NAMALWA (cell line): ENCODE results near the gene SGSH.

Experiments used
- DNase-seq: peaks from one replicate; pipeline ENCODE4 v3.0.0-alpha.2; 2015; ENCODE audit warnings: low spot score

SGSH gene

GRCh38 chr17:80227156-80227555 is 7.0 kb upstream of the SGSH start:
- DNase-seq = no peak

GRCh38 chr17:80225230-80225629 is 5.1 kb upstream of the SGSH start:
- DNase-seq = no peak

GRCh38 chr17:80224683-80225082 is 4.5 kb upstream of the SGSH start:
- DNase-seq = no peak

GRCh38 chr17:80223838-80224497 is 3.8 kb upstream of the SGSH start:
- no peak for DNase-seq

GRCh38 chr17:80223142-80223815 is 3.1 kb upstream of the SGSH start:
- no peak for DNase-seq

GRCh38 chr17:80222376-80223141 is 2.4 kb upstream of the SGSH start:
- no peak for DNase-seq

- no peak for DNase-seq
Measured at GRCh38 chr17:80221351-80222105, 1.4 kb upstream of the SGSH start.

- DNase-seq = no peak
Measured at GRCh38 chr17:80220736-80221215, 643 bp upstream of the SGSH start.

- DNase-seq = no peak
Measured at GRCh38 chr17:80219763-80220053, 425 bp downstream of the SGSH start.

GRCh38 chr17:80219013-80219762 is 945 bp downstream of the SGSH start:
- DNase-seq = peak; percentile 96

GRCh38 chr17:80218391-80218790 is 1.7 kb downstream of the SGSH start:
- DNase-seq = no peak

GRCh38 chr17:80217703-80218362 is 2.3 kb downstream of the SGSH start:
- DNase-seq = no peak

- DNase-seq = no peak
Measured at GRCh38 chr17:80216473-80217456, 3.4 kb downstream of the SGSH start.

GRCh38 chr17:80214878-80215210 is 5.3 kb downstream of the SGSH start:
- DNase-seq = no peak

- DNase-seq = no peak
Measured at GRCh38 chr17:80214012-80214877, 5.9 kb downstream of the SGSH start.

- no peak for DNase-seq
Measured at GRCh38 chr17:80213643-80213975, 6.5 kb downstream of the SGSH start.

GRCh38 chr17:80212962-80213642 is 7.0 kb downstream of the SGSH start:
- DNase-seq = no peak

GRCh38 chr17:80212511-80212910 is 7.6 kb downstream of the SGSH start:
- no peak for DNase-seq

GRCh38 chr17:80212109-80212508 is 8.0 kb downstream of the SGSH start:
- DNase-seq = no peak
